ENCODE results near the gene CSF2. TPM values are rescaled to one million over a fixed set of nuclear protein-coding genes. Genes with fewer than 3 reads are reported as not detected.

CSF2 gene
- total RNA-seq, 1 experiment from 2014 or later = not detected

GRCh38 chr5:132074772-132075718 is 1.5 kb downstream of the CSF2 start:
- Histone ChIP-seq H2AFZ (no peak overlapping the region), H3K4me1 (replicated peaks; ENCODE audit: insufficient read depth) (peaks cover 40% of the 10 kb centered on the region), H3K36me3 (ENCODE audit: low read depth) (no peaks in the 10 kb centered on the region), H3K4me3 (no peak overlapping the region), H3K79me2 (ENCODE audit: low read depth) (no peaks in the 10 kb centered on the region), H3K27ac (no peak overlapping the region), H3K9me2 (ENCODE audit: insufficient read depth) (no peaks in the 10 kb centered on the region), H3K27me3 (ENCODE audit: insufficient read depth, low read depth) (no peaks in the 10 kb centered on the region), H4K20me1 (ENCODE audit: insufficient read depth) (no peaks in the 10 kb centered on the region), H3K9me3 (ENCODE audit: insufficient read depth, low read depth) (no peaks in the 10 kb centered on the region), H3F3A (ENCODE audit: insufficient read depth, low read depth) (peaks cover 20% of the 10 kb centered on the region; the same call in 1 of the 2 replicates), H3K4me2 (peak overlapping the region; percentile 70)
- BruUV-seq (replicated peaks) = no TSS peak
- POLR2A ChIA-PET (ENCODE audit: unreplicated experiment) = no interaction called here
- intact Hi-C loops (cut with micrococcal nuclease; ENCODE audit: unreplicated experiment) = loop anchor here (1.0 to 2.0 kb wide), 2 partner anchors 28 to 294 kb away; partner anchors contain the start of gene SLC22A5
- TF ChIP-seq CTCF (conservative IDR thresholded peaks at IDR 0.05) (no peak), EZH2 (IDR thresholded peaks at IDR 0.05; ENCODE audit: low read depth) (no peak)
- CTCF ChIA-PET = no interaction called here
- no peak for DNase-seq

GRCh38 chr5:132075719-132076077 is 2.1 kb downstream of the CSF2 start:
- peaks cover 40% of the 10 kb centered on the region for H3K4me1 ChIP-seq (replicated peaks; ENCODE audit: insufficient read depth)
- no peaks in the 10 kb centered on the region for H3K79me2 ChIP-seq (ENCODE audit: low read depth)
- H4K20me1 ChIP-seq (ENCODE audit: insufficient read depth) = no peaks in the 10 kb centered on the region
- H3K9me2 ChIP-seq (ENCODE audit: insufficient read depth) = no peaks in the 10 kb centered on the region
- H2AFZ ChIP-seq = no peak overlapping the region
- H3K27me3 ChIP-seq (ENCODE audit: insufficient read depth, low read depth) = no peaks in the 10 kb centered on the region
- H3K36me3 ChIP-seq (ENCODE audit: low read depth) = no peaks in the 10 kb centered on the region
- no peak overlapping the region for H3K4me3 ChIP-seq
- ChIA-PET POLR2A (ENCODE audit: unreplicated experiment) (no interaction called here), CTCF (no interaction called here)
- peaks cover 20% of the 10 kb centered on the region; the same call in 1 of the 2 replicates for H3F3A ChIP-seq (ENCODE audit: insufficient read depth, low read depth)
- peak overlapping the region; percentile 70; the same call in 1 of the 2 replicates for H3K4me2 ChIP-seq
- no peak overlapping the region for H3K27ac ChIP-seq
- intact Hi-C loops (cut with micrococcal nuclease; ENCODE audit: unreplicated experiment) = loop anchor here (2.0 kb wide), 1 partner anchor 27 kb away; no protein-coding TSS in a partner anchor
- no peak for DNase-seq
- H3K9me3 ChIP-seq (ENCODE audit: insufficient read depth, low read depth) = no peaks in the 10 kb centered on the region
- TF ChIP-seq EZH2 (IDR thresholded peaks at IDR 0.05; ENCODE audit: low read depth) (no peak), CTCF (conservative IDR thresholded peaks at IDR 0.05) (no peak)
- no TSS peak for BruUV-seq (replicated peaks)

GRCh38 chr5:132076202-132076830 is 2.7 kb downstream of the CSF2 start:
- intact Hi-C loops (cut with micrococcal nuclease; ENCODE audit: unreplicated experiment) = no loop called here
- H3K27me3 ChIP-seq (ENCODE audit: insufficient read depth, low read depth) = no peaks in the 10 kb centered on the region
- DNase-seq = no peak
- no peak for TF ChIP-seq EZH2 (IDR thresholded peaks at IDR 0.05; ENCODE audit: low read depth)
- no peak for TF ChIP-seq CTCF (conservative IDR thresholded peaks at IDR 0.05)
- H3K9me3 ChIP-seq (ENCODE audit: insufficient read depth, low read depth) = no peaks in the 10 kb centered on the region
- no peak overlapping the region for H3K4me3 ChIP-seq
- H2AFZ ChIP-seq = no peak overlapping the region
- no peaks in the 10 kb centered on the region for H3K36me3 ChIP-seq (ENCODE audit: low read depth)
- BruUV-seq (replicated peaks) = no TSS peak
- H3K4me2 ChIP-seq = no peak overlapping the region
- H4K20me1 ChIP-seq (ENCODE audit: insufficient read depth) = no peaks in the 10 kb centered on the region
- ChIA-PET POLR2A (ENCODE audit: unreplicated experiment) (no interaction called here), CTCF (no interaction called here)
- H3K4me1 ChIP-seq (replicated peaks; ENCODE audit: insufficient read depth) = peaks cover 40% of the 10 kb centered on the region
- H3F3A ChIP-seq (ENCODE audit: insufficient read depth, low read depth) = peaks cover 20% of the 10 kb centered on the region; the same call in 1 of the 2 replicates
- H3K27ac ChIP-seq = no peak overlapping the region
- no peaks in the 10 kb centered on the region for H3K9me2 ChIP-seq (ENCODE audit: insufficient read depth)
- H3K79me2 ChIP-seq (ENCODE audit: low read depth) = no peaks in the 10 kb centered on the region

Measured in PC-9 (cell line).